ENCODE data around the gene PHOX2A.
"Not testable (repeated sequence)": the region's sequence is repeated elsewhere in the genome, so short reads cannot be mapped to it uniquely, and the experiment has no call there.

The PHOX2A gene

DNA sequence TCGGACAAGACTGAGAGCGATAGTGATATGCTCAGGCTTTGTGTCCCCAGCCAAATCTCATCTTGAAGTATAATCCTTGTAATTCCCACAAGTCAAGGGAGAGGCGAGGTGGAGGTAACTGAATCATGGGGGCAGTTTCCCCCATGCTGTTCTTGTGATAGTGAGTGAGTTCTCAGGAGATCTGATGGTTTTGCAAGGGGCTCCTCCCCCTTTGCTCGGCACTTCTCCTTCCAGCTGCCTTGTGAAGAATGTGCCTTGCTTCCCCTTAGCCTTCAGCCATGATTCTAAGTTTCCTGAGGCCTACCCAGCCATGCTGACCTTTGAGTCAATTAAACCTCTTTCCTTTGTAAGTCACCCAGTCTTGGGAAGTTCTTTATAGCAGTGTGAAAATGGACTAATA is 34.9 kb downstream of the PHOX2A start:
- no peak overlapping the region for H3K4me3 ChIP-seq
- no peak overlapping the region for H3K9ac ChIP-seq (ENCODE audit: insufficient read length)
- H3K9me3 ChIP-seq (ENCODE audit: low read depth, low read length), result no peaks in the 10 kb centered on the region
- no peak for DNase-seq (ENCODE audit: low read depth, low spot score)
- no peaks in the 10 kb centered on the region for H3K36me3 ChIP-seq (ENCODE audit: insufficient read depth, low read length)
- H3K27ac ChIP-seq, result no peak overlapping the region
- no peak for TF ChIP-seq FOXP2 (optimal IDR thresholded peaks at IDR 0.05; ENCODE audit: control extremely low read depth, extremely low read length, insufficient read depth)
- TF ChIP-seq EZH2 (IDR thresholded peaks at IDR 0.05), result no peak
- no peak for TF ChIP-seq POLR2AphosphoS5 (IDR thresholded peaks at IDR 0.05; ENCODE audit: borderline replicate concordance, low read depth, low read length)

- H3K27ac ChIP-seq, result no peak overlapping the region
- DNase-seq (ENCODE audit: low read depth, low spot score), result no peak
- TF ChIP-seq POLR2AphosphoS5 (IDR thresholded peaks at IDR 0.05; ENCODE audit: borderline replicate concordance, low read depth, low read length) (no peak), EZH2 (IDR thresholded peaks at IDR 0.05) (no peak), FOXP2 (optimal IDR thresholded peaks at IDR 0.05; ENCODE audit: control extremely low read depth, extremely low read length, insufficient read depth) (no peak)
Observed at GRCh38 chr11:72208281-72208680, 35.7 kb downstream of the PHOX2A start.

DNA sequence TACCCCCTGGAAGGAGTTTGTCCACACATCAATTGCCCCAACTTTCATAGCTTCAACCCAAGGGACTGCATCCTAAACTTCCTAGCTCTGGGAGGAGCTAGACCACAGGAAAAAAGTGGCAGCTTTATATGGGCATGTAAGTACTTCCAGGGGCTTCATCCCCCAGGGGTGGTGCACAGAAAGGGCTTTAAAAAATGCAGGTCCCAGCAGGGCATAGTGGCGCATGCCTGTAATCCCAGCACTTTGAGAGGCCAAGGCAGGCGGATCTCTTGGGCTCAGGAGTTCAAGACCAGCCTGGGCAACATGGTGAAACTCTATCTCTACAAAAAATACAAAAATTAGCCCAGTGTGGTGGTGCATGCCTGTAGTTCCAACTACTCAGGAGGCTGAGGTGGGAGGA is 37.2 kb downstream of the PHOX2A start:
- H3K27ac ChIP-seq; H3K36me3 ChIP-seq (ENCODE audit: insufficient read depth, low read length); H3K4me3 ChIP-seq; H3K9me3 ChIP-seq (ENCODE audit: low read depth, low read length); H3K9ac ChIP-seq (ENCODE audit: insufficient read length); DNase-seq (ENCODE audit: low read depth, low spot score): not testable (repeated sequence)

More at GRCh38 chr11:72208281-72208680, 35.7 kb downstream of the PHOX2A start:
- Histone ChIP-seq H3K9me3 (ENCODE audit: low read depth, low read length) (no peaks in the 10 kb centered on the region), H3K9ac (ENCODE audit: insufficient read length) (no peak overlapping the region), H3K4me3 (no peak overlapping the region), H3K36me3 (ENCODE audit: insufficient read depth, low read length) (no peaks in the 10 kb centered on the region)

DNA sequence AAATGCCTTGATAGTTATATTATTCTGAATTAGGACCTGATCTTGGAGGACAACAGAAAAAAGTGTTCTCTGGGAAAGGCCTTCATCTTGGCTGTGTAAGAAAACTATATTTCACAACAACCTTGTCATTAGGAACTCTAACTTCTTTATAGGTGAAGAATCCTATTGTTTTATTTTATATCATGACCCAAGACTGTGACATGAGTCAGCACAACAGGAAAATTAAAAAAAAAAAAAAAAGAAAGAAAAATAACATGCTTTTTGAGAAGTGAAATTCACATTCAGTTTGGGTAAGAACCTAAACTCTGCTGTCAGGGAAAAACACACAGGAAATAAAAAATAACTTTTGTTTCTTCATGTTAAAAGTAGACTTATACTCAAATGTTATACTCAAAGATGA is 39.1 kb downstream of the PHOX2A start:
- no peak overlapping the region for H3K4me3 ChIP-seq
- no peak overlapping the region for H3K9ac ChIP-seq (ENCODE audit: insufficient read length)
- TF ChIP-seq POLR2AphosphoS5 (IDR thresholded peaks at IDR 0.05; ENCODE audit: borderline replicate concordance, low read depth, low read length), result no peak
- TF ChIP-seq EZH2 (IDR thresholded peaks at IDR 0.05), result no peak
- no peak for TF ChIP-seq FOXP2 (optimal IDR thresholded peaks at IDR 0.05; ENCODE audit: control extremely low read depth, extremely low read length, insufficient read depth)
- no peaks in the 10 kb centered on the region for H3K36me3 ChIP-seq (ENCODE audit: insufficient read depth, low read length)
- no peak overlapping the region for H3K27ac ChIP-seq
- no peak for DNase-seq (ENCODE audit: low read depth, low spot score)
- H3K9me3 ChIP-seq (ENCODE audit: low read depth, low read length), result no peaks in the 10 kb centered on the region

DNA sequence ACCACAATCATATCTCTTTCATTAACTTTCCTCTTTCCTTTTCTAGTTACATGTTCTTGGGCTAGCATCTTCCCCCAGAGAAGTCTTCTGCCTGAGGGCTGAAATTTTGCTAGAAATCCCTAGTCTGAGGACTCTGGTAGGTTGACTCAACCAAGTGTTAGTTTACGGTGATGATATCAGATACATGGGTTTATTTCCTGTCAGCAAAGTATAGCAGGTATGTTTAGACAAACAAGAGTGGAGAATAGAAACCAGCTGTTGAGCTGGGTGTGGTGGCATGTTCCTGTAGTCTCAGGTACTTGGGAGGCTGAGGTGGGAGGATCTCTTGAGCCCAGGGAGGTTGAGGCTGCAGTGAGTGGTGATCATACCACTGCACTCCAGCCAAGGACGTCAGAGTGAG is 40.8 kb downstream of the PHOX2A start:
- H3K9ac ChIP-seq (ENCODE audit: insufficient read length), result no peak overlapping the region
- no peaks in the 10 kb centered on the region for H3K36me3 ChIP-seq (ENCODE audit: insufficient read depth, low read length)
- DNase-seq (ENCODE audit: low read depth, low spot score), result no peak
- H3K4me3 ChIP-seq, result no peak overlapping the region
- H3K9me3 ChIP-seq (ENCODE audit: low read depth, low read length), result no peaks in the 10 kb centered on the region
- TF ChIP-seq FOXP2 (optimal IDR thresholded peaks at IDR 0.05; ENCODE audit: control extremely low read depth, extremely low read length, insufficient read depth), result no peak
- TF ChIP-seq POLR2AphosphoS5 (IDR thresholded peaks at IDR 0.05; ENCODE audit: borderline replicate concordance, low read depth, low read length), result no peak
- no peak for TF ChIP-seq EZH2 (IDR thresholded peaks at IDR 0.05)
- H3K27ac ChIP-seq, result no peak overlapping the region

- H3K36me3 ChIP-seq (ENCODE audit: insufficient read depth, low read length), result no peaks in the 10 kb centered on the region
- H3K9ac ChIP-seq (ENCODE audit: insufficient read length), result no peak overlapping the region
- H3K4me3 ChIP-seq, result no peak overlapping the region
- DNase-seq (ENCODE audit: low read depth, low spot score), result no peak
- H3K27ac ChIP-seq, result no peak overlapping the region
- no peaks in the 10 kb centered on the region for H3K9me3 ChIP-seq (ENCODE audit: low read depth, low read length)
- no peak for TF ChIP-seq FOXP2 (optimal IDR thresholded peaks at IDR 0.05; ENCODE audit: control extremely low read depth, extremely low read length, insufficient read depth)
- no peak for TF ChIP-seq EZH2 (IDR thresholded peaks at IDR 0.05)
- TF ChIP-seq POLR2AphosphoS5 (IDR thresholded peaks at IDR 0.05; ENCODE audit: borderline replicate concordance, low read depth, low read length), result no peak
Observed at GRCh38 chr11:72202571-72202970, 41.4 kb downstream of the PHOX2A start.

GRCh38 chr11:72201445-72201844 is 42.5 kb downstream of the PHOX2A start:
- not testable (repeated sequence) for H3K9ac ChIP-seq (ENCODE audit: insufficient read length); H3K9me3 ChIP-seq (ENCODE audit: low read depth, low read length); H3K4me3 ChIP-seq; H3K27ac ChIP-seq; DNase-seq (ENCODE audit: low read depth, low spot score); H3K36me3 ChIP-seq (ENCODE audit: insufficient read depth, low read length)

DNA sequence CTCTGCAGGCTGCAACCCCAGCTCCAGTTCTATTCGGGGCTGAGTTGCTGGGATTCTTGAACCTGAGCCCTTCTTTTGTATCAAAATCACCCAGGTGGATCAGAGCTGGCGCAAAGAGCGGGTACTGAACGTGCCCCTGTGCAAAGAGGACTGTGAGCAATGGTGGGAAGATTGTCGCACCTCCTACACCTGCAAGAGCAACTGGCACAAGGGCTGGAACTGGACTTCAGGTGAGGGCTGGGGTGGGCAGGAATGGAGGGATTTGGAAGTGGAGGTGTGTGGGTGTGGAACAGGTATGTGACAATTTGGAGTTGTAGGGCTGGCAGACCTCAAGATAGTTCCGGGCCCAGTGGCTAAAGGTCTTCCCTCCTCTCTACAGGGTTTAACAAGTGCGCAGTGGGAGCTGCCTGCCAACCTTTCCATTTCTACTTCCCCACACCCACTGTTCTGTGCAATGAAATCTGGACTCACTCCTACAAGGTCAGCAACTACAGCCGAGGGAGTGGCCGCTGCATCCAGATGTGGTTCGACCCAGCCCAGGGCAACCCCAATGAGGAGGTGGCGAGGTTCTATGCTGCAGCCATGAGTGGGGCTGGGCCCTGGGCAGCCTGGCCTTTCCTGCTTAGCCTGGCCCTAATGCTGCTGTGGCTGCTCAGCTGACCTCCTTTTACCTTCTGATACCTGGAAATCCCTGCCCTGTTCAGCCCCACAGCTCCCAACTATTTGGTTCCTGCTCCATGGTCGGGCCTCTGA is 48.3 kb downstream of the PHOX2A start:
- no peak for TF ChIP-seq POLR2AphosphoS5 (IDR thresholded peaks at IDR 0.05; ENCODE audit: borderline replicate concordance, low read depth, low read length)
- DNase-seq (ENCODE audit: low read depth, low spot score), result no peak
- Histone ChIP-seq H3K36me3 (ENCODE audit: insufficient read depth, low read length) (no peaks in the 10 kb centered on the region), H3K4me3 (no peak overlapping the region), H3K9me3 (ENCODE audit: low read depth, low read length) (no peaks in the 10 kb centered on the region), H3K9ac (ENCODE audit: insufficient read length) (no peak overlapping the region), H3K27ac (no peak overlapping the region)

DNA sequence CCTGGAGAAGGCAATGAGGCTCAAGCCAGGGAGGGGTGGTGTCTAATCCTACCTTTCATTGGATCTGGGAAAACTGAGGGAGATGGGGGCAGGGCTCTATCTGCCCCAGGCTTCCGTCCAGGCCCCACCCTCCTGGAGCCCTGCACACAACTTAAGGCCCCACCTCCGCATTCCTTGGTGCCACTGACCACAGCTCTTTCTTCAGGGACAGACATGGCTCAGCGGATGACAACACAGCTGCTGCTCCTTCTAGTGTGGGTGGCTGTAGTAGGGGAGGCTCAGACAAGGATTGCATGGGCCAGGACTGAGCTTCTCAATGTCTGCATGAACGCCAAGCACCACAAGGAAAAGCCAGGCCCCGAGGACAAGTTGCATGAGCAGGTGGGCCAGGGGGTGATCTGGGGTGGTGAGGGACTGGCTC is 52.0 kb downstream of the PHOX2A start, which contains the start of gene FOLR1:
Gene FOLR1 (plus strand): TSS at position 180 of the 421 bp plus-strand sequence. CDS start 34 bp downstream, at position 214.
- Histone ChIP-seq H3K27ac (no peak within 1 kb of the TSS), H3K4me3 (no peak within 1 kb of the TSS), H3K9me3 (ENCODE audit: low read depth, low read length) (no peaks in the 10 kb centered on the region), H3K36me3 (ENCODE audit: insufficient read depth, low read length) (no peaks in the 10 kb centered on the region), H3K9ac (ENCODE audit: insufficient read length) (no peak within 1 kb of the TSS)
- no peak for DNase-seq (ENCODE audit: low read depth, low spot score)
- TF ChIP-seq FOXP2 (optimal IDR thresholded peaks at IDR 0.05; ENCODE audit: control extremely low read depth, extremely low read length, insufficient read depth) (no peak), POLR2AphosphoS5 (IDR thresholded peaks at IDR 0.05; ENCODE audit: borderline replicate concordance, low read depth, low read length) (no peak), EZH2 (IDR thresholded peaks at IDR 0.05) (no peak)
